HepG2 (cell line): Measurements from ENCODE around the gene TF. TPM values are rescaled to one million over a fixed set of nuclear protein-coding genes. Genes with fewer than 3 reads are reported as not detected.

Experiments used
- ATAC-seq: fragments of 200-7000 bp; cut with Tn5 transposase; 3 replicates; pipeline ENCODE4 v1.9.1; 2020; ENCODE audit warnings: mild to moderate bottlenecking, moderate library complexity
- BruUV-seq: library from RNA; stranded (reverse); fragments of 400-500 nt; replicated peaks from 2 replicates; lab custom pipeline; 2021; lab: Mats Ljungman, UMichigan
- CTCF ChIA-PET: fragments of 300-600 bp; formaldehyde crosslinking; extraction: SDS; loops from one replicate; lab custom pipeline; 2021; ENCODE audit warnings: low total read pairs, inconsistent platforms, low intra/inter-chr PET ratio; lab: Yijun Ruan, JAX
- POLR2A ChIA-PET: fragments of 350-600 bp; sonication (Branson Sonifier 250); formaldehyde crosslinking; loops from one replicate; lab custom pipeline; 2020; ENCODE audit warnings: antibody characterized with exemption, inconsistent platforms; lab: Yijun Ruan, JAX
- DNase-seq: peaks from one replicate; pipeline ENCODE4 v3.0.0-alpha.2; 2015; ENCODE audit warnings: low spot score
- FAIRE-seq: peaks from 3 replicates; lab custom pipeline; 2011; peaks lifted over from hg19 to GRCh38; lab: Jason Lieb, UNC
- H2AFZ ChIP-seq: one replicate; pipeline ENCODE4 v1.6.1; 2011; ENCODE audit warnings: low read length, inconsistent platforms
- H3K27ac ChIP-seq: fragments of 300-600 bp; 3 replicates; pipeline ENCODE4 v1.8.0; 2011; ENCODE audit warnings: mixed run types, mild to moderate bottlenecking, mixed read lengths, low read length, inconsistent platforms; ENCODE audit not compliant: insufficient read depth; ENCODE audit errors: extremely low read length
- H3K27me3 ChIP-seq, 2 experiments: fragments of 200-600 bp in 1 of 2; 2 replicates in 1 of 2; 3 replicates in 1 of 2; pipeline versions ENCODE4 v1.6.0 to v1.8.0; 2011; ENCODE audit warnings: low read length in 2 of 2, mild to moderate bottlenecking in 2 of 2, moderate library complexity in 2 of 2, inconsistent platforms in 1 of 2; ENCODE audit not compliant: insufficient read depth in 2 of 2, control insufficient read depth in 1 of 2
- H3K36me3 ChIP-seq, 2 experiments: fragments of 200-600 bp in 1 of 2; replicated peaks in 1 of 2; 2 replicates in 1 of 2; 3 replicates in 1 of 2; pipeline versions ENCODE4 v1.5.1 to v1.8.0; 2011; ENCODE audit warnings: low read length in 2 of 2, inconsistent platforms in 1 of 2; ENCODE audit not compliant: insufficient read depth in 2 of 2, control insufficient read depth in 1 of 2
- H3K4me1 ChIP-seq: 2 replicates; pipeline ENCODE4 v1.5.1; 2012; ENCODE audit warnings: low read length, inconsistent platforms; ENCODE audit not compliant: insufficient read depth
- H3K4me2 ChIP-seq: 2 replicates; pipeline ENCODE4 v1.6.0; 2011; ENCODE audit warnings: low read depth, low read length, inconsistent platforms
- H3K4me3 ChIP-seq, 3 experiments: fragments of 200-600 bp in 1 of 3; sonication (generic), shearing (Covaris generic) in 1 of 3; replicated peaks in 1 of 3; 2 replicates each; pipeline ENCODE4 v1.5.1; 2011 to 2016; ENCODE audit warnings: low read length in 3 of 3, inconsistent platforms in 2 of 3, low read depth in 2 of 3, mild to moderate bottlenecking in 2 of 3, control low read depth in 1 of 3, mixed read lengths in 1 of 3; ENCODE audit not compliant: insufficient read depth in 1 of 3
- H3K79me2 ChIP-seq: one replicate; pipeline ENCODE4 v1.6.1; 2011; ENCODE audit warnings: low read length, inconsistent platforms; ENCODE audit not compliant: insufficient read depth
- H3K9ac ChIP-seq: 2 replicates; pipeline ENCODE4 v1.6.0; 2011; ENCODE audit warnings: mild to moderate bottlenecking, low read depth, low read length, inconsistent platforms; ENCODE audit not compliant: insufficient read depth
- H3K9me3 ChIP-seq: 2 replicates; pipeline ENCODE4 v1.5.1; 2012; ENCODE audit warnings: mild to moderate bottlenecking, low read length
- H4K20me1 ChIP-seq: 2 replicates; pipeline ENCODE4 v1.6.0; 2011; ENCODE audit warnings: inconsistent platforms, mild to moderate bottlenecking, low read length, moderate library complexity; ENCODE audit not compliant: insufficient read depth
- BHLHE40 ChIP-seq: IDR thresholded peaks from 2 replicates; pipeline ENCODE4 v1.6.1; 2011; ENCODE audit warnings: low read length, improper control_type of control experiment
- CBX5 ChIP-seq: sonication (generic); formaldehyde crosslinking; IDR thresholded peaks from 2 replicates; pipeline ENCODE4 v1.4.0; 2020; ENCODE audit warnings: missing genetic modification reagents, borderline replicate concordance
- GABPB1 ChIP-seq: IDR thresholded peaks from 2 replicates; pipeline ENCODE4 v1.6.1; 2016; ENCODE audit warnings: mild to moderate bottlenecking, missing genetic modification reagents, moderate library complexity, missing compliant biosample characterization
- GTF2F1 ChIP-seq: fragments of 150-350 bp; IDR thresholded peaks from 2 replicates; pipeline ENCODE4 v1.6.1; 2014; ENCODE audit warnings: low read length
- HNRNPLL ChIP-seq: fragments of 200-400 bp; formaldehyde crosslinking; IDR thresholded peaks from 2 replicates; pipeline ENCODE4 v1.6.1; 2017; ENCODE audit warnings: mild to moderate bottlenecking, low read depth, low read length; ENCODE audit not compliant: poor library complexity, severe bottlenecking
- JUN ChIP-seq: sonication (generic); formaldehyde crosslinking; IDR thresholded peaks from 2 replicates; pipeline ENCODE4 v1.4.0; 2020; ENCODE audit warnings: mild to moderate bottlenecking, missing genetic modification reagents
- KAT8 ChIP-seq: IDR thresholded peaks from 2 replicates; pipeline ENCODE4 v1.6.1; 2016; ENCODE audit warnings: missing genetic modification reagents, missing compliant biosample characterization
- MAFG ChIP-seq: sonication (generic); formaldehyde crosslinking; IDR thresholded peaks from 2 replicates; pipeline ENCODE4 v1.5.1; 2020; ENCODE audit warnings: mild to moderate bottlenecking, missing genetic modification reagents
- MIXL1 ChIP-seq: IDR thresholded peaks from 2 replicates; pipeline ENCODE4 v1.6.1; 2016
- REXO4 ChIP-seq: sonication (generic); formaldehyde crosslinking; IDR thresholded peaks from 2 replicates; pipeline ENCODE4 v1.8.0; 2022; ENCODE audit warnings: missing genetic modification reagents, mild to moderate bottlenecking, borderline replicate concordance
- SRSF9 ChIP-seq: fragments of 200-400 bp; formaldehyde crosslinking; IDR thresholded peaks from 2 replicates; pipeline ENCODE4 v1.6.1; 2018; ENCODE audit warnings: borderline replicate concordance, mild to moderate bottlenecking, low read depth, low read length; ENCODE audit not compliant: insufficient read depth, poor library complexity, severe bottlenecking
- ZNF274 ChIP-seq: sonication (generic); formaldehyde crosslinking; IDR thresholded peaks from 2 replicates; pipeline ENCODE4 v1.5.1; 2020; ENCODE audit warnings: mild to moderate bottlenecking, missing genetic modification reagents
- ZNF430 ChIP-seq: sonication (generic); formaldehyde crosslinking; IDR thresholded peaks from 2 replicates; pipeline ENCODE4 v1.9.0; 2021; ENCODE audit warnings: mild to moderate bottlenecking, missing genetic modification reagents
- ZNF468 ChIP-seq: sonication (generic); formaldehyde crosslinking; IDR thresholded peaks from 2 replicates; pipeline ENCODE4 v1.8.0; 2022; ENCODE audit warnings: mild to moderate bottlenecking, moderate library complexity, missing genetic modification reagents
- WGBS: methylation state at CpG from one replicate; pipeline ENCODE4 v1.1.6; 2017; ENCODE audit warnings: low lambda C conversion rate; 5-methylcytosine and 5-hydroxymethylcytosine counted together
- in situ Hi-C: cut with HindIII; loops from 2 replicates; pipeline ENCODE4 v1.10.0; 2017; ENCODE audit warnings: low pct_unique_long_range_greater_than_20kb; ENCODE audit not compliant: extremely low pct_ligation_motif_present
- intact Hi-C: fragments of 100-400 bp; cut with micrococcal nuclease; formaldehyde crosslinking; loops from one replicate; pipeline ENCODE4 v1.10.0; 2022; ENCODE audit not compliant: unreplicated experiment
- polyA plus RNA-seq, 8 experiments: library from polyadenylated mRNA; depleted of rRNA in 3 of 8; stranded (reverse) in 7 of 8; unstranded in 1 of 8; fragments of >200 nt; fragmentation: Illumina TruSeq in 4 of 8; extraction: Trizol in 4 of 8; gene quantifications; 2 replicates each; pipeline versions ENCODE4 v1.2.1 to v1.2.3, GENCODE V29; 2011 to 2016; ENCODE audit warnings: low read depth in 4 of 8, missing spikeins in 1 of 8, mixed read lengths in 1 of 8; ENCODE audit not compliant: insufficient read depth in 1 of 8
- total RNA-seq, 5 experiments: library from RNA; depleted of rRNA; stranded (reverse); fragments of >200 nt; fragmentation: Illumina TruSeq; extraction: Trizol; gene quantifications; 2 replicates each; pipeline ENCODE4 v1.2.3, GENCODE V29; 2016; ENCODE audit warnings: low read depth in 1 of 5
- TF ChIP-seq, protein P1 (sequence below): sonication (generic); formaldehyde crosslinking; IDR thresholded peaks from 2 replicates; pipeline ENCODE4 v1.5.0; 2020; ENCODE audit warnings: mild to moderate bottlenecking, missing genetic modification reagents
- TF ChIP-seq, protein P2 (sequence below): sonication (generic); formaldehyde crosslinking; IDR thresholded peaks from 2 replicates; pipeline ENCODE4 v1.4.0; 2020; ENCODE audit warnings: low read depth, mild to moderate bottlenecking, missing genetic modification reagents
- TF ChIP-seq, protein P3 (sequence below): sonication (generic); formaldehyde crosslinking; IDR thresholded peaks from 2 replicates; pipeline ENCODE4 v1.4.0; 2020; ENCODE audit warnings: missing genetic modification reagents, mild to moderate bottlenecking, borderline replicate concordance

Gene TF
- total and polyA plus RNA-seq, 2 of the 13 experiments (the other 11 are each of a cell fraction or from before 2014, with no cell fraction given): 10,074 to 11,821 TPM

DNA sequence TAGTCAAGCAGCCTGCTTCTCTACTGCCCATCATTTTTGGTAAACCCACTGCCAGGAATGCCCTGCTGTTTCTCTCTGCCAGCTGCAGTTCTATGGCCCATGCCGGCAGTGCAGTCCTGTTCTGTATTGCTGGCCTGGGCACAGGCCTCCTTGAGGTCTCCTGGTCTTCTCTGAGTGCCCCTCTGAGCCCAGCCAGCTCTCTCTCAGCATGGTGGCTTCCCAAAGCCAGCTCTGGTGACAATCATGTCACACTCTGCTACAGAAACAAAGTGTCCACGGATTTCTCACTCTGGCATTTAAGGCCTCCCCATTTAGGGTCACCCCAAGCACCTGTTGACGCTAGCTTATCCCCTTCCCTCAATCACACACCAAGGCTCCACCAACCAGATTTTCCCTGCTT, 83.9 kb downstream of the TF start (continued):
- TF ChIP-seq SRSF9 (no peak), REXO4 (CRISPR knock-in tag) (no peak), MIXL1 (CRISPR knock-in tag) (no peak), ZNF274 (CRISPR knock-in tag) (no peak)

DNA sequence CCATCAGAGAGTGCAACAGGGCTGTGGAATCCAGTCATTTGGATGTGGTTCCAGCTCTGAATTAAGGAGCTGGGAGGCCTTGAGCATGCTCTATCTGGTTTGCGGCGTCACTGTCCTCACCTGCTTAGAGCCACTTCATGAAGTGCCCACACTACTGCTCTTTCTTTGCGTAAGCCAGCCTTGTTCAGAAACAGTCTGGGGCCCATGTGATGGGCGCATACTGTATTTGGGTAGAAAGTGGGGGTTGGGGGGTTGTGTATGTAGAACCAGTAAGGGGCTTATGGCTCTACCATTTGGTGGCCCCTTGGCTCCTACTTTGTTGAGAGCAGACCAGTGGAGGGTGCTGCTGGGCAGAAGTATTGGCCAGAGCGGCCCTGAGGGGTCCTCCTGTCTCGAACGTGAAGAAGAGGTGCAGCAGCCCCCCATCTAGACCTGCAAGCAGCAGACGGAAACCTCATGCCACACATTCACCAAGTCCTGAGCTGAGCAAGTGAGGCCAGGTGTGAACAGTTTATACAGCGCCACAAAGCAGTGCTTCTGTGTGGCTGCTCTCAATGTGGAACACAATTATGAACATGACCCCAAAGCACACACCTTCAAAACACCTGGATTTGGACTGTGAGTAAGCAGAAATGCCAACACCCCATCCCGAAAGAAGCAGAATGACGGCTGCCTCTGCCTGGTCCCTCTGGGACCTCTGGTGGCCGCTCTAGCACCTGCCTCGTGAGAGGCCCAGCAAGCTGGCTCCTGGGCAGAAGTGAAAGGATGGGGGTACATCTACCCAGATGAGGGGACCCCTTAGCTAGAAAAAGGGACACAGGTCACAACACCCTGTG, 86.0 kb downstream of the TF start:
- in situ Hi-C loops (no loop called here), intact Hi-C loops (no loop called here)
- no peak overlapping the region for H3K27ac ChIP-seq
- H3K4me3 ChIP-seq: peak overlapping the region in 1 of 3 experiments; percentile 56; a peak in 1 of 6 replicates
- FAIRE-seq (no peak), DNase-seq (no peak), ATAC-seq (peak; percentile 77)
- H3K27me3 ChIP-seq: peaks cover 3 to 22% of the 10 kb centered on the region in 2 experiments; a peak in 4 of 5 replicates
- H2AFZ ChIP-seq: no peak overlapping the region
- no peaks in the 10 kb centered on the region for H3K9me3 ChIP-seq
- ChIA-PET POLR2A (interaction anchor here (0.6 to 1.0 kb wide), 2 partner anchors 86 to 282 kb away, joined by 3 read pairs; no protein-coding TSS in a partner anchor), CTCF (no interaction called here)
- whole genome bisulfite sequencing: 65% methylated on average over 7 of the region's 13 CpGs
- H3K9ac ChIP-seq: no peak overlapping the region
- H3K36me3 ChIP-seq: no peaks in the 10 kb centered on the region
- H4K20me1 ChIP-seq: no peaks in the 10 kb centered on the region
- peak overlapping the region; percentile 60 for H3K4me2 ChIP-seq
- H3K4me1 ChIP-seq: peaks cover 16% of the 10 kb centered on the region
- no TSS peak for BruUV-seq
- H3K79me2 ChIP-seq: no peaks in the 10 kb centered on the region
- TF ChIP-seq BHLHE40: no peak
- TF ChIP-seq ZNF430 (CRISPR knock-in tag): peak; percentile 21; the same call in 1 of the 2 replicates
- TF ChIP-seq HNRNPLL: no peak
- TF ChIP-seq CBX5: no peak
- no peak for TF ChIP-seq ZNF468 (CRISPR knock-in tag)
- no peak for TF ChIP-seq GABPB1 (CRISPR knock-in tag)
- no peak for TF ChIP-seq MAFG
- no peak for TF ChIP-seq JUN (CRISPR knock-in tag)
- TF ChIP-seq GTF2F1: no peak
- TF ChIP-seq ZNF274 (CRISPR knock-in tag): no peak
- TF ChIP-seq, protein P1, sequence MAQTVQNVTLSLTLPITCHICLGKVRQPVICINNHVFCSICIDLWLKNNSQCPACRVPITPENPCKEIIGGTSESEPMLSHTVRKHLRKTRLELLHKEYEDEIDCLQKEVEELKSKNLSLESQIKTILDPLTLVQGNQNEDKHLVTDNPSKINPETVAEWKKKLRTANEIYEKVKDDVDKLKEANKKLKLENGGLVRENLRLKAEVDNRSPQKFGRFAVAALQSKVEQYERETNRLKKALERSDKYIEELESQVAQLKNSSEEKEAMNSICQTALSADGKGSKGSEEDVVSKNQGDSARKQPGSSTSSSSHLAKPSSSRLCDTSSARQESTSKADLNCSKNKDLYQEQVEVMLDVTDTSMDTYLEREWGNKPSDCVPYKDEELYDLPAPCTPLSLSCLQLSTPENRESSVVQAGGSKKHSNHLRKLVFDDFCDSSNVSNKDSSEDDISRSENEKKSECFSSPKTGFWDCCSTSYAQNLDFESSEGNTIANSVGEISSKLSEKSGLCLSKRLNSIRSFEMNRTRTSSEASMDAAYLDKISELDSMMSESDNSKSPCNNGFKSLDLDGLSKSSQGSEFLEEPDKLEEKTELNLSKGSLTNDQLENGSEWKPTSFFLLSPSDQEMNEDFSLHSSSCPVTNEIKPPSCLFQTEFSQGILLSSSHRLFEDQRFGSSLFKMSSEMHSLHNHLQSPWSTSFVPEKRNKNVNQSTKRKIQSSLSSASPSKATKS (CRISPR knock-in tag): no peak
- TF ChIP-seq, protein P2, sequence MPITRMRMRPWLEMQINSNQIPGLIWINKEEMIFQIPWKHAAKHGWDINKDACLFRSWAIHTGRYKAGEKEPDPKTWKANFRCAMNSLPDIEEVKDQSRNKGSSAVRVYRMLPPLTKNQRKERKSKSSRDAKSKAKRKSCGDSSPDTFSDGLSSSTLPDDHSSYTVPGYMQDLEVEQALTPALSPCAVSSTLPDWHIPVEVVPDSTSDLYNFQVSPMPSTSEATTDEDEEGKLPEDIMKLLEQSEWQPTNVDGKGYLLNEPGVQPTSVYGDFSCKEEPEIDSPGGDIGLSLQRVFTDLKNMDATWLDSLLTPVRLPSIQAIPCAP (CRISPR knock-in tag): no peak
- TF ChIP-seq, protein P3, sequence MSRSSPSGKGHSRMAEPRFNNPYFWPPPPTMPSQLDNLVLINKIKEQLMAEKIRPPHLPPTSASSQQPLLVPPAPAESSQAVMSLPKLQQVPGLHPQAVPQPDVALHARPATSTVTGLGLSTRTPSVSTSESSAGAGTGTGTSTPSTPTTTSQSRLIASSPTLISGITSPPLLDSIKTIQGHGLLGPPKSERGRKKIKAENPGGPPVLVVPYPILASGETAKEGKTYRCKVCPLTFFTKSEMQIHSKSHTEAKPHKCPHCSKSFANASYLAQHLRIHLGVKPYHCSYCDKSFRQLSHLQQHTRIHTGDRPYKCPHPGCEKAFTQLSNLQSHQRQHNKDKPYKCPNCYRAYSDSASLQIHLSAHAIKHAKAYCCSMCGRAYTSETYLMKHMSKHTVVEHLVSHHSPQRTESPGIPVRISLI (CRISPR knock-in tag): no peak
- TF ChIP-seq KAT8: no peak
